BJ (cell line): ENCODE data around the gene CATSPER3. TPM values are rescaled to one million over a fixed set of nuclear protein-coding genes. Genes with fewer than 3 reads are reported as not detected.

ENCODE experiments used
- CTCF ChIA-PET: fragments of 350-600 bp; formaldehyde crosslinking; extraction: SDS; loops from one replicate; lab custom pipeline; 2021; ENCODE audit warnings: antibody characterized with exemption, inconsistent platforms; lab: Yijun Ruan, JAX
- POLR2A ChIA-PET: fragments of 300-600 bp; sonication (Branson Sonifier 250); formaldehyde crosslinking; extraction: SDS; loops from one replicate; lab custom pipeline; 2021; ENCODE audit warnings: antibody characterized with exemption; lab: Charles Lee
- DNase-seq: peaks from one replicate; pipeline ENCODE4 v3.0.0-alpha.2; 2011; ENCODE audit warnings: low read depth
- H3K27me3 ChIP-seq: 2 replicates; pipeline ENCODE4 v1.6.0; 2011; ENCODE audit warnings: low read length; ENCODE audit not compliant: control insufficient read depth, insufficient read depth
- H3K36me3 ChIP-seq: 2 replicates; pipeline ENCODE4 v1.5.1; 2011; ENCODE audit warnings: low read length; ENCODE audit not compliant: control insufficient read depth, insufficient read depth
- H3K4me3 ChIP-seq: 2 replicates; pipeline ENCODE4 v1.5.1; 2011; ENCODE audit warnings: low read depth, mild to moderate bottlenecking, control low read depth, low read length
- polyA plus RNA-seq: library from polyadenylated mRNA; depleted of rRNA; stranded (reverse); fragments of >200 nt; gene quantifications from 2 replicates; pipeline ENCODE4 v1.2.3, GENCODE V29; 2011
- TF ChIP-seq, protein P1 (sequence below): IDR thresholded peaks from 2 replicates; pipeline ENCODE4 v1.5.1; 2011; ENCODE audit warnings: low read depth, mild to moderate bottlenecking, control low read depth, inconsistent platforms, low read length, moderate library complexity; ENCODE audit not compliant: insufficient read depth

The CATSPER3 gene
- polyA plus RNA-seq, 1 experiment: 0.43 TPM

DNA sequence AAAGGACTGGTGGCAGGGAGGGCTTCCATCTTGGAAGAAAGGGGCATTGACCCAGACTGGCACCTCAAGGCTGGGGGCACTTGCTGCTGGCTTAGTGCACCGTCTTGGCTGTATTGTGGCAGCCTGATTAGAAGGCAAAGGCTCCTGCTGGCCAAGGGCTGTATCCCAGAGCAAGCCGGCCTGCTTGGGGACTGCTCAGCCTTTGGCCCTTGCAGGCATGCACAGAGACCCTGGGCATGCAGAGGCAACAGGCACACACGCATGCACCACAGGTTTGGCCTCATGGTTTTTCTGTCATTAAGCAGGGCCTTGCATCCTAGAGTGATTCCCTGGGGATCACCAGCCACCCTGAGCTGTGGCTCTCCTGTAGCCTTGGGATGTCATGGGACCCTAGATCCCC is 37.4 kb downstream of the CATSPER3 start:
- Histone ChIP-seq H3K4me3 (no peak overlapping the region), H3K27me3 (no peaks in the 10 kb centered on the region), H3K36me3 (no peaks in the 10 kb centered on the region)
- no peak for DNase-seq
- ChIA-PET POLR2A (no interaction called here), CTCF (interaction anchor here (1.7 kb wide), 1 partner anchor 187 kb away, joined by 3 read pairs; no protein-coding TSS in a partner anchor)
- TF ChIP-seq, protein P1, sequence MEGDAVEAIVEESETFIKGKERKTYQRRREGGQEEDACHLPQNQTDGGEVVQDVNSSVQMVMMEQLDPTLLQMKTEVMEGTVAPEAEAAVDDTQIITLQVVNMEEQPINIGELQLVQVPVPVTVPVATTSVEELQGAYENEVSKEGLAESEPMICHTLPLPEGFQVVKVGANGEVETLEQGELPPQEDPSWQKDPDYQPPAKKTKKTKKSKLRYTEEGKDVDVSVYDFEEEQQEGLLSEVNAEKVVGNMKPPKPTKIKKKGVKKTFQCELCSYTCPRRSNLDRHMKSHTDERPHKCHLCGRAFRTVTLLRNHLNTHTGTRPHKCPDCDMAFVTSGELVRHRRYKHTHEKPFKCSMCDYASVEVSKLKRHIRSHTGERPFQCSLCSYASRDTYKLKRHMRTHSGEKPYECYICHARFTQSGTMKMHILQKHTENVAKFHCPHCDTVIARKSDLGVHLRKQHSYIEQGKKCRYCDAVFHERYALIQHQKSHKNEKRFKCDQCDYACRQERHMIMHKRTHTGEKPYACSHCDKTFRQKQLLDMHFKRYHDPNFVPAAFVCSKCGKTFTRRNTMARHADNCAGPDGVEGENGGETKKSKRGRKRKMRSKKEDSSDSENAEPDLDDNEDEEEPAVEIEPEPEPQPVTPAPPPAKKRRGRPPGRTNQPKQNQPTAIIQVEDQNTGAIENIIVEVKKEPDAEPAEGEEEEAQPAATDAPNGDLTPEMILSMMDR: no peak

DNA sequence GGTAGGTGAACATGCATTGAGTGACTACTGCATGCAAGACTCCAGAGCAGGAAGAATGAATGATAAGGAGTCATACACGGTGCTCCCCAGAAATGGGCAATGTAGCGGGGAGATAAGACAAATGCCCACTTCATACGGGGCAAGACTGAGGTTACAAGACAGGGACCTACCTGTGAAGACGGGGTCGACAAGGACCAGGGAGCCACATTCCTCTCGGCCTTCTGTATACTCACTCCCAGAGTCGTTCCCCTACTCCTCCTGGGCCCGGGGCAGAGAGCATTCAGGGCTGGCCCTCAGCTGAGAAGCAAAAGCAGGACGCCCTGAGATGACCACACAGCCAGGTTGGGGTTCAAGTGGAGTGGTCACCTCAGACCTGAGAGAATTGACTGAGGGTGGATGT is 39.6 kb downstream of the CATSPER3 start:
- TF ChIP-seq, protein P1: no peak
- DNase-seq: no peak
- H3K4me3 ChIP-seq: no peak overlapping the region
- no peaks in the 10 kb centered on the region for H3K36me3 ChIP-seq
- POLR2A ChIA-PET: no interaction called here
- H3K27me3 ChIP-seq: no peaks in the 10 kb centered on the region
- CTCF ChIA-PET: interaction anchor here (0.8 to 1.1 kb wide), 2 partner anchors 11 to 337 kb away, joined by 3 read pairs; no protein-coding TSS in a partner anchor

DNA sequence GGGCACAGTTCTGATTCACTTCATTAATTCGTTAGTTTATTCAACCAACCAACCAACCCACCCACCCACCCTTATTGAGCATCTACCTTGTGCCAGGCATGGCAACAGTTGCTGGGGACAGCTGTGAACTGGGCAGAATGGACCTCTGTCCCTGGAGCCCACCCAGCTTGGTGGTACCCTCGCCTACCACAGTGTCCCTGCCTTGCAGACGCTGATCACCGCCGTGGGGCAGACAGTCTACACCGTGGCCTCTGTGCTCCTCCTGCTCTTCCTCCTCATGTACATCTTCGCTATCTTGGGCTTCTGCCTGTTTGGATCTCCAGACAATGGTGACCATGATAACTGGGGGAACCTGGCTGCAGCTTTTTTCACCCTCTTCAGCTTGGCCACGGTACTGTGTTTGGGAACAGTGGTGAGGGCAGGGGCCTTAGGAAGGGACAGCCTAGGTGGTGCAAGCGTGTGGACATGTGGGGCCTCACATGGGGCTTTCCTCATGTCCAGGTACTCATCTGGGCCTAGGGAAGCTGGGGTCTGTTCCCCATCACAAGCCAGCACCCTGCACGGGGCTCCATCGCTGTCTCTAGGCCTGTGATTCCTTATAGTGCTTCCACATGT is 40.1 kb downstream of the CATSPER3 start:
- TF ChIP-seq, protein P1: no peak
- CTCF ChIA-PET: interaction anchor here (0.8 to 1.1 kb wide), 2 partner anchors 12 to 336 kb away, joined by 3 read pairs; no protein-coding TSS in a partner anchor
- POLR2A ChIA-PET: no interaction called here
- Histone ChIP-seq H3K36me3 (no peaks in the 10 kb centered on the region), H3K27me3 (no peaks in the 10 kb centered on the region), H3K4me3 (no peak overlapping the region)
- no peak for DNase-seq

DNA sequence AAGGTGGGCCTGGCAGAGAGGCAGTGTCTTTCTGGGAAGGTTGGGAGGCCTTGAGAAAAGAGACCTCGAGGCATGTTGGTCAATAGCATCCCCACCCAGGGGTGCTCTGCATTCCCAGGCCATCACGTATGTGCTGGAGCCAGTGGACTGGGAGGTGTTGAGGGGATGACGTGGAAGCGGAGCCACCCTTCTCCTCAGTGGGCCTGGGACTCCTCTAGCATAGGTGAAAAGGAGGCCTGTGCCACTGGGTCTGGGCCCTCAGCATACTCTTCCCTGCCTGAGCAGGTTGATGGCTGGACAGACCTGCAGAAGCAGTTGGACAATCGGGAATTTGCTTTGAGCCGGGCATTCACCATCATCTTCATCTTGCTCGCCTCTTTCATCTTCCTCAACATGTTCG is 40.8 kb downstream of the CATSPER3 start:
- ChIA-PET CTCF (no interaction called here), POLR2A (no interaction called here)
- DNase-seq: no peak
- Histone ChIP-seq H3K27me3 (no peaks in the 10 kb centered on the region), H3K4me3 (no peak overlapping the region), H3K36me3 (no peaks in the 10 kb centered on the region)
- TF ChIP-seq, protein P1: no peak

DNA sequence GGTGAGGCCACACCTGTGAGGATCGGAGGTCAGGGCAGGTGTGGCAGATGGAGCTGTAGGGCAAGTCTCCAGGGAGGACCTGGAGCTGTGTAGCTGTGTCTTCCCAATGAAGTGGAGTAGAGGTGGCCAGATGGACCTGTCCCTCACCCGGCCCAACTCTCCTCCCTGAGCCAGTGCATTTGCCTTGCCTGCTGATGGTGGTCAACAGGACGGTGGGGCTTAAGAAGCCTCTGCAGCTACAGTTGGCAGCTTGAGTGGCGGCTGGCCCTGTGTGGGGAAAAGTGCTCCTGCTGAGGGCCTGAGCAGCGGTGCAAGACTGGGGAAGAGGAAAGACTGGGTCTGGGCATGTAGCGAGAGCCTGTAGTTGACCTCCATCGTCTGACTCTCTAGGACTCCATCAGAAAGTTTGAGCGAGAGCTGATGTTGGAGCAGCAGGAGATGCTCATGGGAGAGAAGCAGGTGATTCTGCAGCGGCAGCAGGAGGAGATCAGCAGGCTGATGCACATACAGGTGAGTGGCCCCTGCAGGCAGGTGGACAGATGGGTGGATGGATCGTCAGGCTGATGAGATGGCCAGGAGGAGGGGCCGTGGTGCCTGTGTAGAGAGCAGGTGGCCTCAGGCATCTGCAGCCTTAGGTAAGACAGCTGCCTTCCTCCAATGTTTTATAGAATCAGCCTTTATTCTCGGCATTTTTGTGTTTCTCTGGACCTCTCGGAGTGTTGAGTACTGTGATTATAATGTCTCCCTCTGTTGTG is 41.5 kb downstream of the CATSPER3 start:
- Histone ChIP-seq H3K36me3 (no peaks in the 10 kb centered on the region), H3K27me3 (no peaks in the 10 kb centered on the region), H3K4me3 (no peak overlapping the region)
- TF ChIP-seq, protein P1: no peak
- ChIA-PET POLR2A (no interaction called here), CTCF (no interaction called here)
- no peak for DNase-seq
